HL-60 (cell line): ENCODE results near the gene PNN.
"Not testable (repeated sequence)": the region's sequence is repeated elsewhere in the genome, so short reads cannot be mapped to it uniquely, and the experiment has no call there.

Experiments
- DNase-seq, 2 experiments: peaks; one replicate each; pipeline ENCODE4 v3.0.0-alpha.2; 2010 to 2020; ENCODE audit warnings: low read depth in 1 of 2, low spot score in 1 of 2
- H3K27ac ChIP-seq: fragments of 250-450 bp; sonication (Bioruptor Pico); replicated peaks from 2 replicates; pipeline ENCODE4 v1.5.1; 2020; ENCODE audit warnings: mild to moderate bottlenecking, moderate library complexity
- H3K27me3 ChIP-seq: fragments of 250-450 bp; sonication (Bioruptor Pico); 2 replicates; pipeline ENCODE4 v1.5.1; 2021; ENCODE audit warnings: mild to moderate bottlenecking, moderate library complexity; ENCODE audit not compliant: insufficient read depth, poor library complexity, severe bottlenecking
- H3K4me3 ChIP-seq: replicated peaks from 2 replicates; pipeline ENCODE4 v1.5.1; 2011; ENCODE audit warnings: mild to moderate bottlenecking, control low read depth, low read length; ENCODE audit not compliant: insufficient read depth
- CTCF ChIP-seq: IDR thresholded peaks from one replicate; pipeline ENCODE4 v1.5.1; 2011; ENCODE audit warnings: low read length, control low read depth, inconsistent platforms; ENCODE audit not compliant: insufficient read depth
- GABPA ChIP-seq: IDR thresholded peaks from 2 replicates; pipeline ENCODE4 v1.6.1; 2012; ENCODE audit warnings: low read depth
- POLR2AphosphoS5 ChIP-seq: IDR thresholded peaks from 2 replicates; pipeline ENCODE4 v1.6.1; 2012; ENCODE audit warnings: low read depth
- SPI1 ChIP-seq: IDR thresholded peaks from 2 replicates; pipeline ENCODE4 v1.6.1; 2012; ENCODE audit warnings: low read depth, mild to moderate bottlenecking, borderline replicate concordance
- TF ChIP-seq, protein P1 (sequence below): IDR thresholded peaks from 2 replicates; pipeline ENCODE4 v1.6.1; 2012; ENCODE audit warnings: low read depth; ENCODE audit not compliant: insufficient replicate concordance

PNN gene

GRCh38 chr14:39143226-39143625, 31.8 kb upstream of the PNN start:
- H3K4me3 ChIP-seq, H3K27ac ChIP-seq, H3K27me3 ChIP-seq, DNase-seq: not testable (repeated sequence)

GRCh38 chr14:39145266-39145966, 29.6 kb upstream of the PNN start:
- TF ChIP-seq SPI1 (no peak), POLR2AphosphoS5 (no peak), CTCF (no peak), GABPA (no peak)
- TF ChIP-seq, protein P1, sequence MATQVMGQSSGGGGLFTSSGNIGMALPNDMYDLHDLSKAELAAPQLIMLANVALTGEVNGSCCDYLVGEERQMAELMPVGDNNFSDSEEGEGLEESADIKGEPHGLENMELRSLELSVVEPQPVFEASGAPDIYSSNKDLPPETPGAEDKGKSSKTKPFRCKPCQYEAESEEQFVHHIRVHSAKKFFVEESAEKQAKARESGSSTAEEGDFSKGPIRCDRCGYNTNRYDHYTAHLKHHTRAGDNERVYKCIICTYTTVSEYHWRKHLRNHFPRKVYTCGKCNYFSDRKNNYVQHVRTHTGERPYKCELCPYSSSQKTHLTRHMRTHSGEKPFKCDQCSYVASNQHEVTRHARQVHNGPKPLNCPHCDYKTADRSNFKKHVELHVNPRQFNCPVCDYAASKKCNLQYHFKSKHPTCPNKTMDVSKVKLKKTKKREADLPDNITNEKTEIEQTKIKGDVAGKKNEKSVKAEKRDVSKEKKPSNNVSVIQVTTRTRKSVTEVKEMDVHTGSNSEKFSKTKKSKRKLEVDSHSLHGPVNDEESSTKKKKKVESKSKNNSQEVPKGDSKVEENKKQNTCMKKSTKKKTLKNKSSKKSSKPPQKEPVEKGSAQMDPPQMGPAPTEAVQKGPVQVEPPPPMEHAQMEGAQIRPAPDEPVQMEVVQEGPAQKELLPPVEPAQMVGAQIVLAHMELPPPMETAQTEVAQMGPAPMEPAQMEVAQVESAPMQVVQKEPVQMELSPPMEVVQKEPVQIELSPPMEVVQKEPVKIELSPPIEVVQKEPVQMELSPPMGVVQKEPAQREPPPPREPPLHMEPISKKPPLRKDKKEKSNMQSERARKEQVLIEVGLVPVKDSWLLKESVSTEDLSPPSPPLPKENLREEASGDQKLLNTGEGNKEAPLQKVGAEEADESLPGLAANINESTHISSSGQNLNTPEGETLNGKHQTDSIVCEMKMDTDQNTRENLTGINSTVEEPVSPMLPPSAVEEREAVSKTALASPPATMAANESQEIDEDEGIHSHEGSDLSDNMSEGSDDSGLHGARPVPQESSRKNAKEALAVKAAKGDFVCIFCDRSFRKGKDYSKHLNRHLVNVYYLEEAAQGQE, result no peak
- DNase-seq, result no peak
- no peak overlapping the region for H3K27ac ChIP-seq
- no peaks in the 10 kb centered on the region for H3K27me3 ChIP-seq
- no peak overlapping the region for H3K4me3 ChIP-seq

GRCh38 chr14:39154594-39155189, 20.4 kb upstream of the PNN start:
- Histone ChIP-seq H3K27me3 (no peaks in the 10 kb centered on the region), H3K27ac (peak overlapping the region; percentile 62), H3K4me3 (no peak overlapping the region)
- peak; percentile 37; the same call in 1 of the 2 replicates for TF ChIP-seq POLR2AphosphoS5
- TF ChIP-seq CTCF, result no peak
- DNase-seq, result peak in 1 of 2 experiments; percentile 70

GRCh38 chr14:39157491-39157890, 17.6 kb upstream of the PNN start:
- Histone ChIP-seq H3K4me3 (no peak overlapping the region), H3K27ac (no peak overlapping the region), H3K27me3 (no peaks in the 10 kb centered on the region)
- TF ChIP-seq GABPA, result no peak
- no peak for TF ChIP-seq CTCF
- TF ChIP-seq, protein P1, result no peak
- TF ChIP-seq SPI1, result no peak
- TF ChIP-seq POLR2AphosphoS5, result no peak
- DNase-seq, result no peak
